ENCODE data around the gene HYCC1. TPM values are rescaled to one million over a fixed set of nuclear protein-coding genes. Genes with fewer than 3 reads are reported as not detected.
"Not testable (repeated sequence)": the region's sequence is repeated elsewhere in the genome, so short reads cannot be mapped to it uniquely, and the experiment has no call there.

HYCC1 gene
- polyA plus RNA-seq, 1 donor: 20.7 TPM

DNA sequence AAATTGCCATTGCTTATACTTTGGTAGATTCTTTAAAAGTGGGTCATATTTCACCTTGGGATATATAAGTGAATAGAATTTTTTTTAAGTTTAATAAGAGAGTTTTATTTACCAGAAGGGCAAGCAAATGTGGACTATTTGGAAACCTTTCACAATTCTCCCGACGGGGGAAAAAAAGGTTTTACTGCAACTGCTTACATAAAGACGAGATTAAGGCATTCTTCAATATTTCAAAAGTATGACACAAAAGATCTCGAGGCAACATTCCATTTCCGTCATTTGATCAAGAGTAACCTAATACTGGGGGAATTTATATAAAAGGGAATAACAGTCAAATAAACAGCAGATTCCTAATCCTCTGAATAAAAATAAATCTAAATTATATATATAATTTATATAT, 28.5 kb downstream of the HYCC1 start:
- DNase-seq (ENCODE audit: low read depth): no peak

DNA sequence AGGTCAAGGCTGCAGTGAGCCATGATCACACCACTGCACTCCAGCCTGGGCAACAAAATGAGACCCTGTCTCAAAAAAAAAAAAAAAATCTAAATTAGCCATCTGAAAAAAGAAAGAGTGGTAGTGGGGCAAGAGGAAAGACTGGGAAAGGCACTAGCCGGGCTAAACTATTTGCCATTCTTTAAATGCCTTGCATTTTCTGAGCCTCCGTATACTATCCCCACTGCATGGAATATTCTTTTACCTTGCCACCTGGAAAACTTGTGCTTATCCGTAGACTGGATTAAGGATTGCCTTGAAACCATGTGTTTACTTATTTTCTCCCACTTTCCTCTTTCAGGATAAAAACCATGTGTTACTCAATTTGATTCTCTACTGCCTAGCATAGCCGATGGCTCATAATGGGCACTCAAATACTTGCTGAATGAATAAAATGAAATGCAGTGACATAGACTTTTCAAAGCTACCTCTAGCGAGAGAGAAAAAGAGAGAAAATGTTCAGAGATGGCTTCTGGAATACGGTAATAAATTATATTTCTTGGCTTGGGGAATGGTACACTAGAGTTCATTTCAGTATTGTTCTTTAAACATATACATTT, 30.6 kb downstream of the HYCC1 start:
- no peak for DNase-seq (ENCODE audit: low read depth)

GRCh38 chr7:22980422-22980821, 33.5 kb downstream of the HYCC1 start:
- DNase-seq (ENCODE audit: low read depth): no peak

GRCh38 chr7:22979861-22980260, 34.1 kb downstream of the HYCC1 start:
- no peak for DNase-seq (ENCODE audit: low read depth)

DNA sequence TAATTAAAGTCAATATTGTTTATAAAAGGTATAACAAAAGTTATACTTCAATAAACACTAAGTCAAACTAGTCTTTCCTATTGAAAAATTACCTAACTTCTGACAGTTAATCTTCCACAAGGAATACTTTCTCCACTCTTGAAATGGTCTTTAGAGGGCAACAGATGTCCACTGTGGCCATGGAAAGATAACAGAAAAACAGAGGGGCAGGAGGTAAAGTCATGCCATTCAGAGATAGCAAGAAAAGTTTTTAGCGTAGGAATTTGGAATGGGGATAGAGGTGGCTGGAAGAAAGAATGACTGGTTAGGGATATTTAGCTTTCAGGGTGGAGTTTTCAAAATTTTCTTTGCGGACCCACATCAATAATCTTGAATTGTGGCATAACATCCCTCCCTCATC, 34.7 kb downstream of the HYCC1 start:
- DNase-seq (ENCODE audit: low read depth): no peak

GRCh38 chr7:22974636-22975035, 39.3 kb downstream of the HYCC1 start:
- not testable (repeated sequence) for DNase-seq (ENCODE audit: low read depth)

DNA sequence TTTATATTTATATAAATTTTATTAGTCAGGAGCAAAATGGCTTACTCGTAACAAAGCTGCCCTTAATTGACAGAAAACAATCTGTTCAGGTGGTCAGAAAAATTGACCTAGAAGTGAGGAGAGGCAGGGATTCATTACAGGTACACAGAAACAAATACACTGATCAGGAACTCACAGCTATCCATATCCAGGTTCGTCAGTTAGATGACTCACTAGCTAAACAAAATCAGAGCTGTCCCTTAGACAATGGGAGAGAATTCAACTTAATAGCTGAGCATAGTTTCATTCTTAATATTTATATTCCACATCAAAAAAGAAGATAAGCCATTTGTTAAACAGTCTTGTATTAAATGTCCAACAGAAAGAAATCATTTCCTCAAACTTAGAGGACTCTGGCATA, 41.7 kb downstream of the HYCC1 start:
- DNase-seq (ENCODE audit: low read depth): no peak

- DNase-seq (ENCODE audit: low read depth): no peak
Observed at GRCh38 chr7:22969010-22969431, 44.9 kb downstream of the HYCC1 start.

Other genes with a start within 250 kb of the HYCC1 start
- 807 TPM for gene TOMM7, start 191.3 kb downstream of the HYCC1 start, polyA plus RNA-seq (ENCODE audit: insufficient read length)
- 21.7 TPM for gene KLHL7, start 91.7 kb upstream of the HYCC1 start, polyA plus RNA-seq (ENCODE audit: insufficient read length)
- 39.0 TPM for gene NUP42, start 167.9 kb upstream of the HYCC1 start, polyA plus RNA-seq (ENCODE audit: insufficient read length)
- 38.0 TPM for gene GPNMB, start 232.6 kb upstream of the HYCC1 start, polyA plus RNA-seq (ENCODE audit: insufficient read length)